ENCODE data around the gene PES1. TPM values are rescaled to one million over a fixed set of nuclear protein-coding genes. Genes with fewer than 3 reads are reported as not detected.
"Not testable (repeated sequence)": the region's sequence is repeated elsewhere in the genome, so short reads cannot be mapped to it uniquely, and the experiment has no call there.

Gene PES1
- total and polyA plus RNA-seq, 10 donors, result 39.0 to 72.7 (median 49.2) TPM

GRCh38 chr22:30572210-30572609 is 19.5 kb downstream of the PES1 start:
- intact Hi-C loops (cut with DNase I; ENCODE audit: low total_unique reads), result no loop called here
- no peak for TF ChIP-seq POLR2AphosphoS5 (IDR thresholded peaks at IDR 0.05)
- TF ChIP-seq POLR2A (IDR thresholded peaks at IDR 0.05), result no peak
- TF ChIP-seq CTCF (IDR thresholded peaks at IDR 0.05 in 8 of 11, conservative IDR thresholded peaks at IDR 0.05 in 3 of 11), result no peak
- Histone ChIP-seq H3K4me3 (no peak overlapping the region), H3K4me1 (peaks cover 0 to 13% (median 4%) of the 10 kb centered on the region in 6 donors), H3K36me3 (peaks cover 0 to 25% (median 20%) of the 10 kb centered on the region in 6 donors), H3K9me3 (no peaks in the 10 kb centered on the region), H3K27ac (no peak overlapping the region), H3K27me3 (replicated peaks in 1 of 7) (peaks cover 0 to 7% (median 0%) of the 10 kb centered on the region in 7 donors)
- DNase-seq, result no peak
- WGBS, 5 donors, result 73 to 85% (median 84%) methylated on average over 6 of the region's 6 CpGs

GRCh38 chr22:30569674-30570202 is 22.0 kb downstream of the PES1 start:
- Histone ChIP-seq H3K27me3 (replicated peaks in 1 of 7) (peaks cover 0 to 9% (median 0%) of the 10 kb centered on the region in 7 donors), H3K4me3 (no peak overlapping the region), H3K27ac (no peak overlapping the region), H3K4me1 (peaks cover 0 to 2% (median under 1%) of the 10 kb centered on the region in 6 donors), H3K36me3 (peaks cover 0 to under 1% (median 0%) of the 10 kb centered on the region in 6 donors), H3K9me3 (no peaks in the 10 kb centered on the region)
- WGBS, 5 donors, result 81 to 92% (median 89%) methylated on average over 5 to 10 of the region's 10 CpGs
- intact Hi-C loops (cut with DNase I; ENCODE audit: low total_unique reads), result no loop called here
- TF ChIP-seq CTCF (IDR thresholded peaks at IDR 0.05 in 8 of 11, conservative IDR thresholded peaks at IDR 0.05 in 3 of 11), result no peak
- TF ChIP-seq POLR2AphosphoS5 (IDR thresholded peaks at IDR 0.05), result no peak
- no peak for TF ChIP-seq POLR2A (IDR thresholded peaks at IDR 0.05)
- DNase-seq, result no peak

GRCh38 chr22:30568137-30568805 is 23.4 kb downstream of the PES1 start:
- TF ChIP-seq POLR2A (IDR thresholded peaks at IDR 0.05), result no peak
- H3K4me3 ChIP-seq, result no peak overlapping the region
- DNase-seq, result no peak
- no peak overlapping the region for H3K27ac ChIP-seq
- peaks cover 0 to 9% (median 0%) of the 10 kb centered on the region in 7 donors for H3K27me3 ChIP-seq (replicated peaks in 1 of 7)
- no peaks in the 10 kb centered on the region for H3K4me1 ChIP-seq
- no peaks in the 10 kb centered on the region for H3K36me3 ChIP-seq
- no peaks in the 10 kb centered on the region for H3K9me3 ChIP-seq
- intact Hi-C loops (cut with DNase I; ENCODE audit: low total_unique reads), result no loop called here
- WGBS, 5 donors, result 74 to 82% (median 77%) methylated on average over 10 of the region's 10 CpGs

GRCh38 chr22:30567277-30567676 is 24.4 kb downstream of the PES1 start:
- intact Hi-C loops (cut with DNase I; ENCODE audit: low total_unique reads); DNase-seq: not testable (repeated sequence)
- WGBS, 5 donors, result 86 to 88% (median 87%) methylated on average over 6 of the region's 6 CpGs

GRCh38 chr22:30566125-30566524 is 25.6 kb downstream of the PES1 start:
- Histone ChIP-seq H3K9me3 (no peaks in the 10 kb centered on the region), H3K27me3 (replicated peaks in 1 of 7) (peaks cover 0 to 9% (median 0%) of the 10 kb centered on the region in 7 donors), H3K27ac (no peak overlapping the region), H3K4me1 (no peaks in the 10 kb centered on the region), H3K36me3 (no peaks in the 10 kb centered on the region), H3K4me3 (no peak overlapping the region)
- intact Hi-C loops (cut with DNase I; ENCODE audit: low total_unique reads), result no loop called here
- WGBS, 5 donors, result 75 to 92% (median 82%) methylated on average over 7 of the region's 7 CpGs
- DNase-seq, result no peak
- TF ChIP-seq POLR2AphosphoS5 (IDR thresholded peaks at IDR 0.05) (no peak), POLR2A (IDR thresholded peaks at IDR 0.05) (no peak), CTCF (IDR thresholded peaks at IDR 0.05 in 8 of 11, conservative IDR thresholded peaks at IDR 0.05 in 3 of 11) (no peak)

More at GRCh38 chr22:30567277-30567676, 24.4 kb downstream of the PES1 start:
- H3K4me1 ChIP-seq; H3K36me3 ChIP-seq; H3K27me3 ChIP-seq (replicated peaks in 1 of 7); H3K9me3 ChIP-seq; H3K4me3 ChIP-seq; H3K27ac ChIP-seq: not testable (repeated sequence)

All from spleen (tissue), 11 donors.